HG03159 (cell line): ENCODE data around the gene TCF3.

Source experiments
- ATAC-seq: cut with Tn5 transposase; IDR thresholded peaks from one replicate; pipeline ENCODE4 v1.9.1; 2021; ENCODE audit warnings: mild to moderate bottlenecking, moderate library complexity; ENCODE audit not compliant: unreplicated experiment

Gene TCF3

DNA sequence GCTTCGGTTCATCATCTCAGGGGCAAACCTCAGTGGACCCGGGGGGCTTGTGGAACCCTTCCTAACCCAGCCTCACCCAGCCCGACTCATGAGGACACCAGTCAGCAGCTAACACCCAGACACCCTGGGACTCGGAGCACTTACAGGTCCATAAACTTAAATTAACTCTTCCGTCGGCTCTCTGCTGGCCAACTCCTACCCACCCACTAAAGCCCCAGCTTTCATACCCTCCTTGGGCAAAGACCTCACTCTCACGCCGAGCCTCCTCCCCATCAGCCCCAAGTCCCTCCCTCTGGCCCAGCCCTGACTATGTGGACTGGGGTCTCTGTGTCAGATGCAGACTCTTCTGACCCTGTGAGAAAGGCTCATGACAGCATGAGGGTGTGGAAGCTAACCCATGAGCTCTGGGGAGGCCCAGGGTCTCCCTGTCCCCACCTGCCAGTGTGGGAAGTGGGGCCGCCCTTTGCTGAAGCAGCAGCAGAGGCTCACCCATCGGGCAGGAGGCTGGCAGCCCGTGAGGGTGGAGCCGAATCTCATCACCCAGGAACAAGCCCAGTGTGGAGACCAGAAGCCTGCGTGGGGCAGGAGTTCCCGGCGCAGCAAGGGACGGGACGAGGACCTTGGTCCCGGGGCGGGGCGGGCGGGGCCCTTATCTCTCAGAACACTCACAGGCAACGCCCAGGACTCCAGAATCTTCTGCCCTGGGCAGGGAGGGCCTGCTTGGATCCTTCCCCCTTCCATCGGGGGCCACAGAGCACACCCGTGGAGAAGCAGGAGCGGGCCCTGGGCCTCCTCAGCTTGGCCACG, 19.8 kb downstream of the TCF3 start:
- no peak for ATAC-seq

DNA sequence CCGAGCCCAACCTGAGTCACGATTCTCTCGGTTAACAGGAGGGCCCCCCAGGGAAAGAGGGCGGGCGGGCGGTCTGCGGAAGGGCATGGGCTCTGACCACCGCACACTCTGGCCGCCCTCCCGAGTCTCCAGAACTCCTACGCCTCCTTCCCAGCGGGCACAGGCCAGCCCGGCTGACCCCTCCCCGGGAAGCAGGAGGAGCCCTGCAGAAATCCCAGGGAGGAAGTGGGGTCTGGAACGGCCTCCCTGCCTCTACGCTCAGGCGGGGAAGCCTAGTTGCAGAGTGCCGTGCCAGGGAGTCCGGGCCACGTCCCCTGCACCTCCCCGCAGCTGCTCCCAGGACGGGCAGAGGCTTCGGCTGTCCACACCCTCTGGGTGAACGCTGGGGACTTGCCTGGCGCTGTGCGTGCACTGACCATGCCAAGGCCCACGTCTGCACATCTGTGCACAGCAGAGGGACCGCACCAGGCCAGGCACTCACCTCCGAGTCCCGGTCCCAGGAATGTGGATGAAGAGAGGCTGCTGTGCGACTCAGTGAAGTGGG, 20.8 kb downstream of the TCF3 start:
- no peak for ATAC-seq

DNA sequence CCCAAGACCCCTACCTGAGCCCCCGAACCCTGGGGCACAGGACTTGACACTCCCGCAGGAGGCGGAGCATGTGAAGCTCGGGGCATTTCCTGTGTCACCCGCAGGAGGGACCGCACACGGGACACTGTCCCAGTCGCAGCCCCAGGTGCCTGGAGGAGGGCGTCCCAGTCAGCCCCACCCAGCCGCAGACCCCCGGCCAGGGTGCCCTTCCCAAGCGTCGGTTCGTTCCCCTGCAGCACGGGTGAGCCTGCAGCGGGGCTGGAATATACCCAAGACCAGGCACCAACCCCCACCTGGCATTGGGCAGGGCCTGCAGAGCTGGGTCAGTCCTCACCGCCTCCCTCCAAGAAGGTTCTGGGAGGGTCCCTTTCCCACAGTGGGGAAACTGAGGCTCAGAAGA, 21.6 kb downstream of the TCF3 start:
- ATAC-seq = no peak

DNA sequence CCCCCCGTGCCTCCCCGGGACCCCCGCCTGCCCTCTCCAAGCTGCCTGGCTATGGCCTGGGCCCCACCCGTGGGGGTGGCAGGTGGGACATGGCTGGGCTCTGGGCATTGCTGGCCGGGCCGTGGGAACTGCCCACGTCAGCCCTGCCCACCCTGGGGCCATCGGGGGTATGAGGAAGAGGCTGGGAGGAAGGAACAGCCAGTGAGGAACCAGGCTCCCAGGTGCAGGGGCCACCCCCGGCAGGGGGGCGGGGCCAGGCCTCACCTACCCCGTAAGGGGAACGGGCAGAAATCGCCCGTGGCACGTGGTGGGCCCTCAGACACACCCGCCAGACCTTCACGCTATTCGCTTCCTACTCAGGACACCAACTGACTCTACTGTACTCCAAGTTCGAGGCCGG, 22.4 kb downstream of the TCF3 start:
- no peak for ATAC-seq

DNA sequence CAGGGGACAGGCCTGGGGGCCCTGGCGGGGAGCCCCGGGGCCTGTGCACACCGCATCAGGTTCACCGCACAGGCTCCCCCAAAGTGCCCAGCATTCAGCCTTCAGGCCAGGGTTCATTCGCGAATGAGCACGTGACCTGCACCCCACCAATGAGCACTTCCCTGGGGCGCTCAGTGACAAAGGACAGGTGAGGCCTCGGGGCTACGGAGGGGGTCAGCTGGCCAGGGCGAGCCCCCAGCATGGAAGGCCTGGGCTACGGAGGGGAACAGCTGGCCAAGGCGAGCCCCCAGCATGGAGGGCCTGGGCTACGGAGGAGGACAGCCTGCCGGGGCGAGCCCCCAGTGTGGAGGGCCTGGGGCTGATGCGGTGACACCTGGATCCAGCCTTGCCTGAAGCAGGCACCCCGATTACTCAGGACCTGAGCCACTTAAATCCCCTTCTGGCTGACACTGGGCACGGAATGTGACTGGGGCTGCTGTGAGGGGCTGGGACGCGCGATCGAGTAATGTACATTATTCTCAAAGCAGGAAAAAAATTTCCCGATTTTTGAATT, 23.1 kb downstream of the TCF3 start:
- ATAC-seq = no peak

DNA sequence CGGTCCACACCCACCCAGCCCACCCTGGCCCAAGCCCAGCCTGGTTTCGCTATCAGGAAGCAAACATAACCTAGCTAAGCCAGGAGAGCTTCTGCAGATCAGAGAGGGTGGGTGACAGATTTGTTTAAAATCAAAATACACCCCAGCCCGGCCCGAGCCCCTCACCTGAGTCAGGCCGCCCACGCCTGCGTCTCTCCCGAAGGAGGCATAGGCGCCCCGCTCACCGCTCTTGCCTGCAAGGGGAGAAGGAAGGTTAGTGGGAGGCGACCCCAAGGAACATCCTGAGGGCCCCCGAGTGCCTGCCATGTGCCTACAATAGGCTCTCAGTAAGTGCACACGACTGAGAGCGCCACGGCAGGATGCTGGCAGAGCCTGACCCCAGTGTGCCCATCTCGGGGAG, 25.2 kb downstream of the TCF3 start:
- no peak for ATAC-seq

DNA sequence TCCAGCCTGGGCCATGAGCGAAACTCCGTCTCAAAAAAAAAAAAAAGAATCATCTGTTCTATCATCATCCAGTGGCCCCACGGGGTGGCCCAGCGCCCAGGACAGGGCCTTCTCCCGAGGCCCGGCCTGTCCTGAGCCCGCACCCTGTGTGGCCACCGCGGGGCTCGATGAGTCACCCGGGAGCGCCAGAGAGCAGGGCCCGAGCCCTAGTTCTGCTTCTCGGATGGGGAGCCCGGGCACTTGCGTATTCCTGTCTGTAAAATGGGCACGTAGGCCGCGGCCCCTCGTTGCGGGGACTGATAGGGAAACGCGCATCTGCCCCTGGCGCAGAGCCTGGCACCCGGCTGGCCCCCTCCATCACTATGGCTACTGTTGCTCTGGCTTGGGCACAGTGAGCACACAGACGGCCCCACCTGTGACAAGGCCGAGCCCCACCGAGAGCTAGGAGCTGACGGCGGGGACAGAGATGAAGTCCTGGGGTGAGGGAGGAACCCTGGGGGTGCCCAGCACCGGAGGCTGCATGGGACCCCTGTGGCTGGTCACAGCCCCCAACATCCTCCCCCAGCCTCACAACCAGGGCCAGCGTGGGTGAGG, 25.9 kb downstream of the TCF3 start:
- no peak for ATAC-seq

DNA sequence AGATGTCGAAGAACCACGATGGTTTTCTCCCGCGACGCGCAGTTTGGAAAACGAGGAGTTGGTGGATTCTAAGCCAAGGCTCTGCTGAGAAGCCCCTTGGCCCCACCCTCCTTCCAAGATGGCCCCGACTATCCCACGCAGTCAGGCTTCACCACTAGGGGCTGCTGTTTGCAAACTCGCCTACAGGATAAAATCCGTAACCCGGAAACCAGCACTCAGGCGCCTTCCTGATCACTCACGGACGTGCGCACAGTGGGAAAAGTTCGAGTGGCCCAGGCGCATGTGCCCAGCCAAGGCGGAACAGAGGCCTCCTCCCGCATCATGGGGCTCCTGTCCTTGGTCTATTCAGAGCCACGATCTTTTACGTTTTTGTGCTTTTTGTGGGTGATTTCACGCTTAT, 28.0 kb downstream of the TCF3 start:
- no peak for ATAC-seq

DNA sequence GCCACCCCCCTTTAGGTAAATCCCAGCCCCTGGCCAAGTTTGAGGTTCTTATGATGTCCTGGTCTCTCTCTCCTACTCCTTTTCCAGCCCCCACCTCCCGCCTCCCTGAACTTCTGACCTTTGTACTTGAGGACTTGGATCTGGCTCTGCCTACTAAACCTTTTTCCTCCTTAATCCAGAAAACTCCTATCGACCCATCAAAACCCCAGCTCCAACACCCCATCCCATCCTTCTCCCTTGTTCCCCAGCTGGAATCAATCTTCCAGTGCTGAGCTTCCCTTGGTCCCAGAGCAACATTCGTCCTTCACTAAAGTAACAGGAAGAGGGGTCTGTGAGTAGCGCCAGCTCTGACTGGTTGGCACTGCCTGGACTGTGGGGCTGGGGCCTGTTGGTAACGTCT, 29.9 kb downstream of the TCF3 start:
- ATAC-seq = no peak

DNA sequence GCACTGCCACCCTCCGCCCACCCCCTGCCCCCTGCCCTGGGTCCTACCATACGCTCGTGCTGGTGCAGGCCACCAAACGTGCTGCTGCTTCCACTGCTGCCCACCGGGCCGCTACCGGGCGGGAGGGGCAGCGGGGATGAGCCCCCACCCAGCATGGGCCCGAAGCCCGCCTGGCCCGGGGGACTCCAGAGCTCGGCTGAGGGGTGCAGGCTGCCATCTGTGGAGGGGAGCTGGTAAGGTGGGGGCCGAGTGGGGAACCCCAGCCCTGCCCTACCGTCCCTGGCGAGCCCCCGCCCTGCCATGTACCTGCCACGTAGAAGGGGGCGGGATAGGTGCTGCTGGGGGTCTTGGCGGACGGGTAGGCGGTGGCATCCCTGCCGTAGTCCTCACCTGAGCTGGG, 30.4 kb downstream of the TCF3 start:
- no peak for ATAC-seq

DNA sequence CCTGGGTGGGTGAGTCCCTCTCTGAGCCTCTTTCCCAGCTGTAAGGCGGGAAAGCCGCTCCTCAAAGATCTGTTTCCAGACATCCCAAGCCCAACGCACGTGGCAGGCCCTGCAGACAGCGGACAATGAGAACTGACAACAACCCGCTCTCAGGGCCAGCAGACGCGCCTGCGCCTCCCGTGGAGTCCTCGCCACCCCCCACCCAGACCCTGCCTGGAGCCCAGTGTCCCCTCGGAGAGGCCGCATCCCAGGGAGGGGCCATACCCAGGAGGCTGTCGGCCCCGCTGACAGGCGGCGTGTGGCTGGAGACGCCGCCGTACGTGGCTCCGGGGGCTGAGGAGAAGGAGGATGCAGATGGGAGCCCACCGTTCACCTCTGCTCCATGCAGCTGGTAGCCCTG, 30.8 kb downstream of the TCF3 start:
- ATAC-seq = no peak

DNA sequence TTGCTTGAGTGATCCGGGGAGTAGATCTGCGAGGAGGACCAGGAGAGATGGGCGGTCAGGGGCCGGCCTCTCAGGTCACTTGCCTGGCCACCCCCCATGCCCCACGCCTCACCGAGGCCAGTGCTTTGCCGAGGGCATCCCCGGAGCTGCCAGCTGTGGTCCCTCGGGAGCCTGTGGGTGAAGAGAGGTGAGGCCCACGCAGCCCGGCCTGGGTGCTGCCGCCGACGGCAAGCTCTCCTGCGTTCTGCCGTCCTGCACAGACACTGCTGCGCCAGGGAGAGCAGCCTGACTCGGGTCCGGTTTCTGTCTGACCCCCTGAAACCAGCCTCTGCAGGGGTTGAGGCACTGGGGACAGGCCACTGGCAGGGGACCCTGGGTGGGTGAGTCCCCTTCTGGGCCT, 31.4 kb downstream of the TCF3 start:
- ATAC-seq = no peak

DNA sequence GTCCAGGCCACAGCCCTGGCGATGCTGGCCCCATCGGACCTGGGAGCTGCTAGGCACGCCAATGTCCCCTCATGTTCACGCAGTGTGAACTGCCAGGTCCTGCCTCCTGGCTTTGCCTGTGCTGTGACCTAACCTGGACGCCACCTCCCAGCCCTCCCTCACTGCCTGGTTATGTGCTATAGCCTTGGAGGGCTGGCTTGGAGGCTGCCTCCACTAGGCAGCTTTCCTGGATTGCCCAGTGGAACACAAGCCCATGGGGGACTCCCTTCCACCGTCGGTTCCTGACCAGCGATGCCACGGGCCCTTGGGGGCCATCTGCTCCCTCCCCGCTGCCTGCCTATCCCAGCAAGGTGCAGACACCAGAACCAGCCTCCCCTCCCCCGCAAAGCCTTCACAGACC, 31.9 kb downstream of the TCF3 start:
- ATAC-seq = no peak

DNA sequence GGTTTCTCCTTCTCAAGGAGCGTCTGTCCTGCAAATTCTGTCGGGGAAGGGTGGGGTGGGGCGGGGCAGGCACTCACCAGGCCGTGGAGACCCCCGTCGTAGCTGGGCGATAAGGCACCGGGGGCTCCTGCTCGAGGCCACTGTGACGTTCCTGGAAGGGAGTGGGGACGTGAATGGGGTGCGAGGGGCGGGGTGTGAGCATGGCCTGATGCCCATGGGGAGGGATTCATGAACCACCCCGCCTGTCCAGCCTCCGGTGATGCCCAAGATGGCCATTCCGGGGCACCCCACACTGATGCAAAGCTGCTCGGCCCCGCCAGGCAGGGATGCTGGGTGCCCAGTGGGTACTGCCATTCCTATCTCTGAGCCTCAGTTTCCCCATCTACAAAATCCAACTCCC, 32.7 kb downstream of the TCF3 start:
- ATAC-seq = no peak

DNA sequence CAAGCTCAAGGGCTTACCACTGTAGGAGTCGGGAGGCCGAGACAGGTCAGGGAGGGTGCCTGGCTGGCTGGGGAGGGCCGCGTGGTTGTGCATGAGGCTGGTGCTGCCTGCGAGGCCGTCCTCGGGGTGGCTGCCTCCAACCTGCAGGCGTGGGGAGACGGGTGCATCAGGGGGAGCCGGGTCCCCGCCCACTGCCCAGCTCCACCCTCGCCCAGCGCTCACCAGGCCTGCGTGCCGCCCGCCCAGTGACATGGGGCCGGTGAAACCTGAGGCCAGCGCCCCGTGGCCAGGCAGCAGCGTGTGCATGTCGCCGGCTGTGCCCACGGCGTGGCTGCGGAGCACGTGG, 33.3 kb downstream of the TCF3 start:
- no peak for ATAC-seq

DNA sequence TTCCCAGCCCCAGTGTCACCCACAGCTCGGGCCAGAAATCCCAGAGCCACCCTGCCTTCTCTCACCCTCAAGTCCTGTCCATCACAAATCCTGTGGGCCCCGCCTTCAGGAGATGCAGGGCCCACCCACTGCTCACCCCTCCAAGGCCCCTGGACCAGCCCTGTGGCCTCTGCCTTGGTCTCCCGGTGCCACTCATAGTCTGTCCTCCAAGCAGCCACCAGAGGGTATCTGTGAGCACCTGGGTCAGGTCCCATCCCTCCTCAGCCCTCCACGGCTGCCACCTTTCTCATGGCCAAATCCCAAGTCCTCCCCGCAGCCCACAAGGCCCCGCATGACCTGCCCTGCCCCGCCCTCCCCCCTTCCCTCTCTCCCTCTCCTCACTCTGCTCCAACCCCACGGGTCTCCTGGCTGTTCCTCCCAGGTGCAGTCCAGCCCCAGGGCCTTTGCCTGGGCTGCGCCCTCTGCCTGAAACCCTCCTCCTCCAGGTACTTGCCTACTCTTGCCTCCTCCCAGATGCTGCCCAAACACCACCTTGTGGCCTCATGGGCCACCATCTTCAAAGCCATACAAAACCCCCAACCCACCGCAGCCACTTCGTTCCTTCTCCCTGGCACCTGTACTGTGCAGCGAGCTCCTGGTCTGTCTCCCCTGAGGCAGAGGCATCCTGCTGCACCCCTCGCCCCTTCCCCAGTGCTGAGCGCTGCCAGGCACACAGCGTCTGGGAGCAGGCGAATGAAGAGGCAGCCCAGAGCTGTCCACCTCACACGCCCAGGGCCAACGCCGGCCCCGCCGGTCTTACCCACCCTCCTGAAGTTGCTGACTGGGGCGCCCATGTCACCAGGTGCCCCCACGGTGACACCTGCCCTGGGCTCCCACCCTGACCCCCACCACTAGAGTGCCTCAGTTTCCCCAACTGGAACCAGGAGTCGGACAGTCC, 34.0 kb downstream of the TCF3 start:
- no peak for ATAC-seq

DNA sequence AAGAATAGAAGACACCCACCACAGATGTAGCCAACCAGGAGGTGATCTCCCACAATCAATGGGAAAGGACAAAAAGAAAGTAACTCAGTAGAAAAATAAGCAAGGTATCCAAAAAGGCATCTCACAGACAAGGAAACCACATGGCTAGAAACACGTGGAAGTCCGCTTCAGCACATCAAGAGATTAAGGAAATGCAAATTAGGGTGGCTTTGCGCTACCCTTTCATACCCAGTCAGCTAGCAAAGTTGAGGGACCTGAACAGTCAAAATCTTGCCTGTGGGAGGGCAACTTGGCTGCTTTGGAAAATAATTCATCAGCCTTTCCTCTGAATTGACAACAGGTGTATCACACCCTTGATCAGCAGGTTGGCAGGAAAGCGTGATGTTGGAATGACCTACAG, 35.5 kb downstream of the TCF3 start:
- ATAC-seq = no peak

DNA sequence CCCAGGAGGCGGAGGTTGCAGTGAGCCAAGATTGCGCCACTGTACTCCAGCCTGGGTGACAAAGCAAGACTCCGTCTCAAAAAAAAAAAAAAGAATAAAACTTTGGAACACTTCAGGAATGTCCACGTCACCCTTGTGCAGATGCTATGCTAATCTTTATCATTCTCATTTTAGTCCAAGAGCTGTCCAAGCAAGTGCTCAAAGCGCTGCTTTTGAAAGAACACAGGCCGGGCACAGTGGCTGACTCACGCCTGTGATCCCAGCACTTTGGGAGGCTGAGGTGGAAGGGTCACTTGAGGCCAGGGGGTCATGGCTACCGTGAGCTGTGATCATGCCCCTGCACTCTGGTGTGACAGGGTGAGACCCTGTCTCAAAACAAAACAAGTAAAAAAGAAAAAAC, 36.0 kb downstream of the TCF3 start:
- no peak for ATAC-seq

DNA sequence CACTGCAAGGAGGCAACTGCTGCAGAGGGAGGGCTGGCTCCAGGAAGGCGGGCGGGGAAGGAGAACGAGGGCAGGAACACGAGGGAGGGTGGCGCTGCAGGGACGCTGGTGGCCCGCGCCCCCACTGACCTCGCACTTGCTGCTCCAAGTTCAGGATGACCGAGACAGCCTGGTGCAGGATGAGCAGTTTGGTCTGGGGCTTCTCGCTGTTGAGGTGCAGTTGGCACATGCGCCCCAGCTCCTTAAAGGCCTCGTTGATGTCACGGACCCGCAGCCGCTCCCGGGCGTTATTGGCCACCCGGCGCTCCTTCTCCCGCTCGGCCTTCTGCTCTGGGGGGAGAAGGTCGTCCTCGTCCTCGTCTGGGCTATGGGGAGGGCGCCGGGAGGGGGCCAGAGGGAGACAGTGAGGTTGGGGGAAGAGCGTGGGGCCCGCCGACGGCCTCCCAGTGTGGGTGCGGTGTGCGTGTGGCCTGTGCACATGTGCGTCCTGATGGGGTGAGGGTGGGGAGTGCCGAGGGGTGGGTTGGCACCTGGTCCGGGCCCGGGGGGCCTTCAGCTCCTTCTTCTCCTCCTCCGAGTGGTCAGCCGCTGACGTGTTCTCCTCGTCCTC, 37.2 kb downstream of the TCF3 start:
- ATAC-seq = no peak

DNA sequence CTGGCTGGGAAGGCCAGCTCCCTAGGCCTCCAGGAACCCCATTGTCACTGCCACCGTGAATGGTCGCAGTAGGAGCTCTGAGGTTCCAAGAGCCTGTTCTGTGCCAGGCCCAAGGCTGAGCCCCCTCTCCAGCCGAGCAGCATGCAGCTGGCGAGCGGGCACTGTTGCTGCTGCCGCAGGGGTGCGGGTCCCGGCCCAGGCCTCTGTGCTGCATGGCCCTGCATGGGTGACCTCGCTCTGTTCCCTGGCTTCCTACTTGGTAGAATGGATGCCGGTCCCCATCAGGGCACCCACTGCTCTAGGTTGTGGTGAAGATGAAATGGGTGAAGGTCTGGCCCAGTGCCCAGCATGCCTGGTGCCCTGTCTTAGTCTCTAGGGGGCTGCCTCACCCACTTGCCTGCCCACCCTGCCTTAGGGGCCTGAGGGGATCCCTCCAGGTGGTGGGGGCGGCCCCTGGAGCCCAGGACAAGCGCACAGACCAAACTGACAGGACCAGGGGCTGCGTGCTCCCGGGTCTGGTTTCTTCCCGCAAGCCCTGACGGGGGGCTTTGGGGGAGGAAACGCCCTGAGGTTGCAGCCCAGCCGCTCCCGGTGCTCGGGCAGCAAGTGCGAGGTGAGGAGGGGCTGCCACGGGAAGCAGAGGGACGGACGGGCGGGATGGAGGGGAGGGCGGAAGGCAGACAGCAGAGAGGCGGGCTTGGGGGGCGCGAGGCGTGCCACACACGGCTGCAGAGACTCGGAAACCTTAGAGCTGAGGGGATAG, 38.4 kb downstream of the TCF3 start:
- ATAC-seq = no peak
